Esophagus muscularis mucosa (tissue), 4 donors: ENCODE results near the gene FAM193A.

Experiments used
- EP300 ChIP-seq: sonication (generic); formaldehyde crosslinking; IDR thresholded peaks from one replicate; pipeline ENCODE4 v1.6.1; 2017; ENCODE audit warnings: antibody characterized with exemption
- POLR2A ChIP-seq: fragments of 450-650 bp; IDR thresholded peaks from one replicate; pipeline ENCODE4 v1.6.1; 2017; ENCODE audit warnings: antibody characterized with exemption, moderate library complexity, mild to moderate bottlenecking, low read depth
- TF ChIP-seq, protein P1 (sequence below), 3 experiments: fragments of 200-600 bp in 2 of 3; fragments of 450-650 bp in 1 of 3; sonication (generic) in 2 of 3; IDR thresholded peaks; one replicate each; pipeline ENCODE4 v1.5.1; 2017 to 2019; ENCODE audit warnings: antibody characterized with exemption in 3 of 3, mild to moderate bottlenecking in 2 of 3, moderate library complexity in 1 of 3

DNA sequence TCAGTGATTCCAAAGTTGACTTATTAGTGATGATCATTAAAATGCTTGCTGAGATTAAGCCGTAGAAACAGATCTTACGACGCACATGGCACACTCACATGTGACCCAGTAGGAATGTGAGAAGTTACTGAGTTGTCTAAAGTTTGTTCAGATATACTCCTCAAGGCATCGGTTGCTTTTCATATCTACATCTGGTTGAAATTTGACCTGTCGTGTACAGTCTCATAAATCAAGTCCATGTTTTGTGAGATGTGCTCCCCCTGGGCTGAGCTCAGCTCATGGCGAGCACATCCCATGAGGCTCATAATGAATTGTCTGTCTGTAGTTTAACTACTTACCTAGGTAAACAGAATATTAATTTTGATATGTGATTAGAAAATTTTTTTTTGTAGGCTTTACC is 152.7 kb downstream of the FAM193A start:
- TF ChIP-seq POLR2A: no peak
- TF ChIP-seq, protein P1, sequence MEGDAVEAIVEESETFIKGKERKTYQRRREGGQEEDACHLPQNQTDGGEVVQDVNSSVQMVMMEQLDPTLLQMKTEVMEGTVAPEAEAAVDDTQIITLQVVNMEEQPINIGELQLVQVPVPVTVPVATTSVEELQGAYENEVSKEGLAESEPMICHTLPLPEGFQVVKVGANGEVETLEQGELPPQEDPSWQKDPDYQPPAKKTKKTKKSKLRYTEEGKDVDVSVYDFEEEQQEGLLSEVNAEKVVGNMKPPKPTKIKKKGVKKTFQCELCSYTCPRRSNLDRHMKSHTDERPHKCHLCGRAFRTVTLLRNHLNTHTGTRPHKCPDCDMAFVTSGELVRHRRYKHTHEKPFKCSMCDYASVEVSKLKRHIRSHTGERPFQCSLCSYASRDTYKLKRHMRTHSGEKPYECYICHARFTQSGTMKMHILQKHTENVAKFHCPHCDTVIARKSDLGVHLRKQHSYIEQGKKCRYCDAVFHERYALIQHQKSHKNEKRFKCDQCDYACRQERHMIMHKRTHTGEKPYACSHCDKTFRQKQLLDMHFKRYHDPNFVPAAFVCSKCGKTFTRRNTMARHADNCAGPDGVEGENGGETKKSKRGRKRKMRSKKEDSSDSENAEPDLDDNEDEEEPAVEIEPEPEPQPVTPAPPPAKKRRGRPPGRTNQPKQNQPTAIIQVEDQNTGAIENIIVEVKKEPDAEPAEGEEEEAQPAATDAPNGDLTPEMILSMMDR (IDR thresholded peaks at IDR 0.05): no peak
- TF ChIP-seq EP300: no peak
